HL-60 (cell line): ENCODE data around the gene TBXT.

Experiments used
- DNase-seq, 2 experiments: peaks; one replicate each; pipeline ENCODE4 v3.0.0-alpha.2; 2010 to 2020; ENCODE audit warnings: low read depth in 1 of 2, low spot score in 1 of 2
- H3K27ac ChIP-seq: fragments of 250-450 bp; sonication (Bioruptor Pico); replicated peaks from 2 replicates; pipeline ENCODE4 v1.5.1; 2020; ENCODE audit warnings: mild to moderate bottlenecking, moderate library complexity
- H3K27me3 ChIP-seq: fragments of 250-450 bp; sonication (Bioruptor Pico); 2 replicates; pipeline ENCODE4 v1.5.1; 2021; ENCODE audit warnings: mild to moderate bottlenecking, moderate library complexity; ENCODE audit not compliant: insufficient read depth, poor library complexity, severe bottlenecking
- H3K4me3 ChIP-seq: replicated peaks from 2 replicates; pipeline ENCODE4 v1.5.1; 2011; ENCODE audit warnings: mild to moderate bottlenecking, control low read depth, low read length; ENCODE audit not compliant: insufficient read depth
- CTCF ChIP-seq: IDR thresholded peaks from one replicate; pipeline ENCODE4 v1.5.1; 2011; ENCODE audit warnings: low read length, control low read depth, inconsistent platforms; ENCODE audit not compliant: insufficient read depth
- GABPA ChIP-seq: IDR thresholded peaks from 2 replicates; pipeline ENCODE4 v1.6.1; 2012; ENCODE audit warnings: low read depth
- POLR2AphosphoS5 ChIP-seq: IDR thresholded peaks from 2 replicates; pipeline ENCODE4 v1.6.1; 2012; ENCODE audit warnings: low read depth
- REST ChIP-seq: IDR thresholded peaks from 2 replicates; pipeline ENCODE4 v1.6.1; 2012; ENCODE audit warnings: low read depth; ENCODE audit not compliant: insufficient replicate concordance
- SPI1 ChIP-seq: IDR thresholded peaks from 2 replicates; pipeline ENCODE4 v1.6.1; 2012; ENCODE audit warnings: low read depth, mild to moderate bottlenecking, borderline replicate concordance
- long read RNA-seq: library from polyadenylated mRNA; unstranded; transcript quantifications from one replicate; pipeline ENCODE4 v2.0.0, GENCODE V29; 2020

The TBXT gene
- long read RNA-seq: 0 reads

- H3K4me3 ChIP-seq: no peak within 1 kb of the TSS
- no peak within 1 kb of the TSS for H3K27ac ChIP-seq
- H3K27me3 ChIP-seq: peaks cover 73% of the 10 kb centered on the region
- no peak for DNase-seq
- no peak for TF ChIP-seq GABPA
- TF ChIP-seq POLR2AphosphoS5: no peak
- no peak for TF ChIP-seq CTCF
- no peak for TF ChIP-seq REST
- no peak for TF ChIP-seq SPI1
Observed at GRCh38 chr6:166167801-166168615, at the start of gene TBXT. TSS of gene TBXT (minus strand) at chr6:166167851. CDS start at chr6:166167591, 260 bp downstream.

GRCh38 chr6:166207284-166207561 is 39.6 kb upstream of the TBXT start:
- H3K27me3 ChIP-seq: no peaks in the 10 kb centered on the region
- no peak for DNase-seq
- H3K4me3 ChIP-seq: no peak overlapping the region
- no peak overlapping the region for H3K27ac ChIP-seq
- TF ChIP-seq POLR2AphosphoS5: no peak
- TF ChIP-seq REST: no peak
- TF ChIP-seq GABPA: no peak
- TF ChIP-seq SPI1: no peak
- TF ChIP-seq CTCF: no peak

GRCh38 chr6:166206510-166207283 is 39.0 kb upstream of the TBXT start:
- DNase-seq: no peak
- TF ChIP-seq CTCF: no peak
- no peak for TF ChIP-seq REST
- TF ChIP-seq SPI1: no peak
- no peak overlapping the region for H3K4me3 ChIP-seq
- no peaks in the 10 kb centered on the region for H3K27me3 ChIP-seq
- no peak overlapping the region for H3K27ac ChIP-seq
